Brain microvascular endothelial cell (primary cell): ENCODE data around the gene OTUD4.

ENCODE experiments used
- DNase-seq: peaks from one replicate; pipeline ENCODE4 v3.0.0-alpha.2; 2020
- H3K27ac ChIP-seq: fragments of 250-450 bp; sonication (Bioruptor Pico); 2 replicates; pipeline ENCODE4 v1.5.1; 2020; ENCODE audit warnings: mild to moderate bottlenecking, moderate library complexity
- H3K27me3 ChIP-seq: fragments of 250-450 bp; sonication (Bioruptor Pico); replicated peaks from 2 replicates; pipeline ENCODE4 v1.5.1; 2020; ENCODE audit warnings: mild to moderate bottlenecking
- H3K36me3 ChIP-seq: fragments of 250-450 bp; sonication (Bioruptor Pico); replicated peaks from 2 replicates; pipeline ENCODE4 v1.5.1; 2020; ENCODE audit warnings: mild to moderate bottlenecking
- H3K4me3 ChIP-seq: 2 replicates; pipeline ENCODE4 v1.5.1; 2011; ENCODE audit warnings: low read depth, mild to moderate bottlenecking, control low read depth, low read length, moderate library complexity
- in situ Hi-C: cut with HindIII; loops from 2 replicates; pipeline ENCODE4 v1.10.0; 2017; ENCODE audit warnings: low sequenced_read_pairs, low pct_ligation_motif_present
- TF ChIP-seq, protein P1 (sequence below): IDR thresholded peaks from 2 replicates; pipeline ENCODE4 v1.5.1; 2011; ENCODE audit warnings: low read depth, mild to moderate bottlenecking, moderate library complexity, low read length, control low read depth, inconsistent platforms; ENCODE audit errors: missing control alignments

The OTUD4 gene

DNA sequence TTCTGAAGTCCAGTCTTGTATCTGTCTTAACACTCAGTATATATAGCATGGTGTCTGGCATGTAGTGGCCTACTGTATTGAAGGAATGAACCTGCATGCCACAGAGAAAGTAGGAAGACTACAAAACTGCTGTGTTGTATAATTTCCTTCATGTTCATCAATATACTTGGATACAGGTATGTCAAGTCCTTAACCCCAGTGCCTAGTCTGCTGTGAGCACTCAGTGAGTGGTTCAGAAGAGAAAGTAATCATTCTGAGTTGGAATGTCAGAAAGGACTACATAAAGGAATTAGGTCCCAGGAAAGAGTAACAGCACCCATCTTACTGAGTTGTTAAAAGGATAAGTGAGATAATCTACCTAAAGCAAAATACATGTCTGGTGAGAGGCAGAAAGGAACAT lies 50.3 kb downstream of the OTUD4 start:
- in situ Hi-C loops = no loop called here
- H3K27ac ChIP-seq = no peak overlapping the region
- no peak overlapping the region for H3K4me3 ChIP-seq
- peaks cover 21% of the 10 kb centered on the region for H3K36me3 ChIP-seq
- TF ChIP-seq, protein P1, sequence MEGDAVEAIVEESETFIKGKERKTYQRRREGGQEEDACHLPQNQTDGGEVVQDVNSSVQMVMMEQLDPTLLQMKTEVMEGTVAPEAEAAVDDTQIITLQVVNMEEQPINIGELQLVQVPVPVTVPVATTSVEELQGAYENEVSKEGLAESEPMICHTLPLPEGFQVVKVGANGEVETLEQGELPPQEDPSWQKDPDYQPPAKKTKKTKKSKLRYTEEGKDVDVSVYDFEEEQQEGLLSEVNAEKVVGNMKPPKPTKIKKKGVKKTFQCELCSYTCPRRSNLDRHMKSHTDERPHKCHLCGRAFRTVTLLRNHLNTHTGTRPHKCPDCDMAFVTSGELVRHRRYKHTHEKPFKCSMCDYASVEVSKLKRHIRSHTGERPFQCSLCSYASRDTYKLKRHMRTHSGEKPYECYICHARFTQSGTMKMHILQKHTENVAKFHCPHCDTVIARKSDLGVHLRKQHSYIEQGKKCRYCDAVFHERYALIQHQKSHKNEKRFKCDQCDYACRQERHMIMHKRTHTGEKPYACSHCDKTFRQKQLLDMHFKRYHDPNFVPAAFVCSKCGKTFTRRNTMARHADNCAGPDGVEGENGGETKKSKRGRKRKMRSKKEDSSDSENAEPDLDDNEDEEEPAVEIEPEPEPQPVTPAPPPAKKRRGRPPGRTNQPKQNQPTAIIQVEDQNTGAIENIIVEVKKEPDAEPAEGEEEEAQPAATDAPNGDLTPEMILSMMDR = no peak
- H3K27me3 ChIP-seq = no peaks in the 10 kb centered on the region
- DNase-seq = no peak

DNA sequence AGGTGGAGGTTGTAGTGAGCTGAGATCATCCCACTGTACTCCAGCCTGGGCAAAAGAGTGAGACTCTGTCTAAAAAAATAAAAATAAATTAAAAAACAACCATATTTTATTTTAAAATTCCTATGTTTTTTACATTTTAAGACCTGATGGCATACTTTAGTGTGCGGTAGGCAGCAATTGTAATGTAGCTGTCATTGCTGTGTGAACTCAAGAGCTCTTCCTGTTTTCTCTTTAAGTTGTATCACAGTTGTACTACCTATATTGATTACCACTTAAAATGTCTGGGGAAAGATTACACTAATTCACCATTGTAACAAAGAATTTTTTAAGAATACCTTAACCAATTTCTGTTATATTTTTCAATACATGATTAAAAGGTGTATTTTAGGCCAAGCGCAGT lies 55.0 kb downstream of the OTUD4 start:
- Histone ChIP-seq H3K4me3 (no peak overlapping the region), H3K27ac (no peak overlapping the region), H3K27me3 (no peaks in the 10 kb centered on the region), H3K36me3 (peaks cover 41% of the 10 kb centered on the region)
- in situ Hi-C loops = no loop called here
- TF ChIP-seq, protein P1 = no peak
- no peak for DNase-seq

DNA sequence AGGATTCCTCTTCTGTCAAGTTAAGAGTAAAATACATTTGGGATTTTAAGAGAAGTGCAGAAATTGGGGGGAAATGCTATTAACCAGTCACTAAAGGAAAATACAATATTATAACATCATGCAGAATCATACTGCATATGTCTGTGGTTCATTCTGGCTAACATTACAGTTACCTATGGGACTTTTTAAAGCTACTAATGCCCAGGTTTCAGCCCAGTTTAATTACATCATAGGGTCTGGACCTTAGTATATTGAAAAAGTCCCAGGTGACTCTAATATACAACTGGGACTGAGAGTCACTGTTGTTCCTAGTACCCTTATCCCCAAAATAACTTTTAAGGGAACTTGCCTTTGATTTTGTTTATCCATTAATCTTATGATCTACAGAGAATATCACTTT lies 72.3 kb downstream of the OTUD4 start:
- H3K36me3 ChIP-seq = peaks cover 57% of the 10 kb centered on the region
- in situ Hi-C loops = no loop called here
- H3K4me3 ChIP-seq = no peak overlapping the region

DNA sequence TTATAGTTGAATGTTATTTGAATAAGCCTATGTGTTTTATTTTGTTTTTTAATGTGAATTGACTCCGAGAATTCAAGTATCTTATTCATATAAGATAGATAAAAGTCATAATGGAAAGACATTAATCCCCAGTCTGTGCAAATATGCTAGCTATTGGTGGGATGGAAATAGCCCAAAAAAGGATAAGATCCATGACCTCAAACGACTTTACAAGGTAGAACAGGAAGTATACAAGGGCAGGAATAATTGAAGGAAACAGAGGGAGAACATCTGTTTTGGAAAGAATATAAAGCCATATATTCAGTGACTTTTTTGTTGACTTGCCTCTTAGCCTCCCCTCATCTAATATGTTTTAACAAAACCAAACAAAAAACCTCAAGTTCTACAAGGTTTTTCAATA lies 73.3 kb downstream of the OTUD4 start:
- H3K4me3 ChIP-seq = no peak overlapping the region
- TF ChIP-seq, protein P1 = no peak
- no peaks in the 10 kb centered on the region for H3K27me3 ChIP-seq
- in situ Hi-C loops = no loop called here
- no peak for DNase-seq
- H3K36me3 ChIP-seq = peaks cover 47% of the 10 kb centered on the region
- no peak overlapping the region for H3K27ac ChIP-seq

More for the DNA sequence above, 72.3 kb downstream of the OTUD4 start:
- H3K27ac ChIP-seq = no peak overlapping the region
- no peak for DNase-seq
- H3K27me3 ChIP-seq = no peaks in the 10 kb centered on the region
- TF ChIP-seq, protein P1 = no peak

DNA sequence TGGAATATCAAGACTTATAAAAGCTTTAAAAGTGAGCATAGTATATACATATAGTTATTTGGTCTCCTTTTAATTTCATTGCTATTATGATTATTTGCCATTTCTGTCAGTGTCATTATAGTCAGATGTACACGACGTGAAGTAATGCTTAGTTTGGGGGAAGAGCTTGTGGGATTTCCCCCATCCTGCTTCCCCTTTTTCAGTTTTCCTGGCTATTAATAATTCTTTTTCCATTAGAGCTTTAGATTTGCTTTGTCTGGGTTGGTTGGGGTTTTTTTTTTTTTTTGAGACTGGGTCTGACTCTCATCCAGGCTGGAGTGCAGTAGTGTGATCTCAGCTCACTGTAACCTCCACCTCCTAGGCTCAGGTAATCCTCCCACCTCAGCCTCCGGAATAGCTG lies 76.9 kb downstream of the OTUD4 start:
- in situ Hi-C loops = no loop called here
- Histone ChIP-seq H3K27me3 (no peaks in the 10 kb centered on the region), H3K27ac (no peak overlapping the region), H3K4me3 (no peak overlapping the region), H3K36me3 (peaks cover 31% of the 10 kb centered on the region)
- TF ChIP-seq, protein P1 = no peak
- no peak for DNase-seq

DNA sequence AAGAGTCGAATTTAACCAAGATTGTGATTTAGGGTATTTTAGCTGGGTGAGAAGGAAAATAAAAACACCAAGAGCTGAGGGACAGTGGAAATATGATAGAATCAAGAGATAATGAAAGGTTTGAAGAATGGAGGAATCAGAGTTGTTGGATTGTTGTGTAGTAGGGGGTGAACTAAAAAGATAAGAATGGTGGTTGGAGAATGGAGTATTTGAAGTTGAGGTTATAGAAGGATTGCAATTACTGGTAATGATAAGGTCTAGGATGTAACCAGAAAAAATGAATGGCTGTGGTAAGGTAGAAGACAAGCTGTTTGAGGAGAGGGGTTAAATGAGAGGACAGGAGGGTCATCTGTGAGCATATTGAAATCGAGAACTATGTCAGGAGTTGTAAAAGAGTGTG lies 77.8 kb downstream of the OTUD4 start:
- no peak for DNase-seq
- H3K36me3 ChIP-seq = peaks cover 22% of the 10 kb centered on the region
- in situ Hi-C loops = no loop called here
- TF ChIP-seq, protein P1 = no peak
- no peak overlapping the region for H3K4me3 ChIP-seq
- H3K27me3 ChIP-seq = no peaks in the 10 kb centered on the region
- H3K27ac ChIP-seq = no peak overlapping the region
